GM18858 (cell line): Measurements from ENCODE around the gene DNASE1L1.
"Not testable (repeated sequence)": the region's sequence is repeated elsewhere in the genome, so short reads cannot be mapped to it uniquely, and the experiment has no call there.

Source experiments
- ATAC-seq: cut with Tn5 transposase; IDR thresholded peaks from one replicate; pipeline ENCODE4 v1.9.1; 2021; ENCODE audit not compliant: unreplicated experiment

Gene DNASE1L1

GRCh38 chrX:154408659-154409221 lies 314 bp downstream of the DNASE1L1 start:
- no peak for ATAC-seq

- no peak for ATAC-seq
Observed at GRCh38 chrX:154404625-154405192, 4.3 kb downstream of the DNASE1L1 start.

DNA sequence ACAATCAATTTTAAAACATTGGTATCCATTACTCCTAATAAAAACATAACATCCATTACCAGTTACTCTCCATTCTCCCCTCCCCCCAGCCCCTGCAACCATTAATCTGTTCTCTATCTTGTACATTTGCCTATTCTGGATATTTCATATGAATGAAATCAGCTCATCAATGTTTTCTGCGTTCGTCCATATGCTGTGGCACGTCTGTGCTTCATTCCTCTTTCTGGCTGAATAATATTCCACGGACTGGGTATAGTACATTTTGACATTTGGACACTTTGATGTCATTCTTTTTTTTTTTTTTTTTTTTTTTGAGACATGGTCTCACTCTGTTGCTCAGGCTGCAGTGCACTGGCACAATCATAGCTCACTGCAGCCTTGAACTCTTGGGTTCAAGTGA lies 5.2 kb downstream of the DNASE1L1 start:
- ATAC-seq = no peak

DNA sequence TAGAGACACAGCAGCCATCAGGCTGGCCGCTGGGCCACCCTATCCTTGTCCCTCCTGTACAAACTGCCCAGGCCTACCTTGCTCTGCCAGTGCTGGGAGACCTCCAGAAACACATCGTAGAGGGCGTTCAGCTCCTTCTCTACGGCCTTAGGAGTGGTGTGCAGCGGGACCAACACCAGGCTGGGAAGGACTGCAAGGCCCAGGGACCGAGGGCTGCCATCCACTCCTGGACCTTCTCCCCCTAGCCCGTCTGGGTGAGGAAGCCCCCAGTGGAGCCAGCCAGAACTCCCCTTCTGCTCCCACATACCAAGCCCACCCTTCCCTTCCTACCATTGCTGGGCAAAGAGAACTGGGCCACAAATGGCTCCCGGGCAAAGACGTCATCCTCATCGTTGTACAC lies 5.9 kb downstream of the DNASE1L1 start:
- no peak for ATAC-seq

DNA sequence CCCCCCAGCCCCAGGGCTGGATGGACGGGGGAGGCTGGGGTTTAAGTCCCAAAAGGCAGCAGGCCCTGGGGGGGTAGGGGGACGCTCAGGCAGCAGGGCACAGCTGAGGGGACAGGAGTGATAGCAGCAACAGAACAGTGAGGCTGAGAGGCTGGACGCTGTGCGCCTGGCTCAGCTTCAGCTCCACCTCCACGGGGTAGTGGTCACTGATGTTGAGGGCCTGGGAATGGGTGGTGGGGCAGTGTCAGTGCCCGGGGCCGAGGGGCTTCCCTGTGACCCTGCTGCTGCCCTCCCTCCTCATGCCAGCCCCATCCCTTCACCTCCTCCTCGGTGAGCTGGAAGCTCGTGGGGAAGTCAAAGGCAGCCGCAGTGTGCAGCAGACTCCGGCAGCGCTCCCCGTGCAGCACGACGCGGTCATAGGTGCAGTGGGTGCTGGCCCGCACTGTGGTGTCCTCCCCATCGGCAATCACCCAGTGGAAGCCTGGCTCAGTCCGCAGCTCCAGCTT lies 6.4 kb downstream of the DNASE1L1 start:
- no peak for ATAC-seq

- no peak for ATAC-seq
Observed at GRCh38 chrX:154401918-154402621, 7.0 kb downstream of the DNASE1L1 start.

- no peak for ATAC-seq
Observed at GRCh38 chrX:154401045-154401799, 7.8 kb downstream of the DNASE1L1 start.

GRCh38 chrX:154400369-154400817 lies 8.7 kb downstream of the DNASE1L1 start:
- not testable (repeated sequence) for ATAC-seq

GRCh38 chrX:154399527-154400368 lies 9.3 kb downstream of the DNASE1L1 start:
- no peak for ATAC-seq

DNA sequence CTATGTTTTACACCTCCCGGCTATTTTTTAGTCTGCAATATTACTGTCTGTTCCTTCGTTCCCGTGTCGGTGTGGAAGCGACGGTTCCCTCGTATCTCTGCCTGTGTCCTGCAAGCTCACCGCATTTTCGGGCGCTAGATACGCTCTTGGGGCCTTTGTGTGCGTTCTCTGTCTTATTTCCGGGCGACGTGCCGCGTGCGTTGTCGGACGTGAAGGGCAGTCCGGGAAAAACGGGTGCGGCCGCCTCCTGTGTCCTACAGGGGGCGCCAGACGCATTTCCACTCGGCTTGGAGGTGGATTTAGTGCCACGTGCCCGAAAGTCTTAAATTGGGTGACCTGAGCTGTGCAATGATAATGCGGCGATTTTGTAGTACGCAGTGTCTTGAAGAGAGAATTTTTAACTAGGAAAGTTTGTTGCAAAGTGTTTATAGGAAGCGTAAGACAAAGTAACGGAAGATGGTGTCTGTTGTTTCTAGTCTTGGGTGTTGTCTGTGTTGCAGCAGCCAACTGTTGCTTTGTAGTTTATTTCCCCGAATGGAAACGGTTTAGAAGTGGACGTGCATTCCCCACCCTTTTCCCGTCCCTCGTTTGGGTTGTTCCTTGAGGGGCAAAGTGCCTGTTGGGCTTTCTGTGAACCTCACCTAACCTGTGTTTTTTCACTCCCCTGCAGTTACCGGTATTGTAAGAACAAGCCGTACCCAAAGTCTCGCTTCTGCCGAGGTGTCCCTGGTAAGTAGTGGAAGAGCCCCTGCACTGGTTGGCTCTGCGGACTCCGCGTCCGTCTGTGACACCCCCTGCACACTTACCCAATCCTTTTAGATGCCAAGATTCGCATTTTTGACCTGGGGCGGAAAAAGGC lies 10.2 kb downstream of the DNASE1L1 start:
- ATAC-seq = no peak

GRCh38 chrX:154397888-154398667 lies 11.0 kb downstream of the DNASE1L1 start, which contains the start of gene RPL10:
Gene RPL10, plus strand, starts transcription at chrX:154398377. Its CDS starts 143 bp downstream, at chrX:154398520.
- peak; percentile 75 for ATAC-seq

DNA sequence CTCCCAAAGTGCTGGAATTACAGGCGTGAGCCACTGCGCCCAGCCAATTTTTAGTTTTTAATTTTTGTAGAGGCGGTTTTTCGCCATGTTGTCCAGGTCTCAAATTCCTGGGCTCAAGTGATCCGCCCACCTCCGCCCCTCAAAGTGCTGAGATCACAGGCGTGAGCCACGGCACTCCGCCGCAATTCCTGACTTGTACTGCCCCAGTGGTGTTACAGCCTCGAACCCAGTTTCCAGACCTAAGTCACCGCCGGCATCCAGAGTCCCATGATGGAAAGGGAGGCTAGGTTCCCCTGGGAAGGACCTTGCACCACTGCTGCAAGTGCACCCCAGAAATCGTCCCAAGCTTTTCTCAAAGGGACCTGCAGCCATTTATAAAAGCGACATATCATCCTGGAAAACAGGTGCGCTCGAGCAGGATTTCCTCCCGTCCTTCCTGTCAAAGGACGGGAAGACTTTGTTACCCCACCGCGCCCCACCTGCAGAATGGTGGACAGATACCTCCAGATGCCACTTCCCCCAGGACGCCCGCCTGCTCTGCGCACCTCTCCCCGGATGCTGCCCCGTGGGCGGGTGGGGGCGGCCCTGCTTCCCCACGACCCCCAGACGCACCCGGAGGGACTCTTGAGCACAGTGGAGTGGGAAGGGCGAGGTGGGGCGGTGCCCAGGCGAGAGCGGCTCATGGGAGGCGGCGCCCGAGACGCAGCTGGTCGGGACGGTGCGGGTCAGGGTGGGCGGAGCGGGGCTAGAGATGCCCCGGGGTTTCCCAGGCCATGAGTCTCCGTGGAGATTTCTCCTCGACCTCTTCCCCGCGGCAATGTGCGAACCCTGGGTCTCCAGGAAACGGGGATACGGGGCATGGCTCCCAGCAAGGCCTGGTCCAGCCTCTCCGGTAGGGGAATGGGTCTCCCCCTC lies 11.8 kb downstream of the DNASE1L1 start:
- ATAC-seq = peak; percentile 23

GRCh38 chrX:154396363-154396762 lies 12.7 kb downstream of the DNASE1L1 start:
- ATAC-seq = not testable (repeated sequence)

GRCh38 chrX:154389812-154390747 lies 19.0 kb downstream of the DNASE1L1 start:
- ATAC-seq = peak; percentile 54

- not testable (repeated sequence) for ATAC-seq
Observed at GRCh38 chrX:154388649-154389048, 20.4 kb downstream of the DNASE1L1 start.

DNA sequence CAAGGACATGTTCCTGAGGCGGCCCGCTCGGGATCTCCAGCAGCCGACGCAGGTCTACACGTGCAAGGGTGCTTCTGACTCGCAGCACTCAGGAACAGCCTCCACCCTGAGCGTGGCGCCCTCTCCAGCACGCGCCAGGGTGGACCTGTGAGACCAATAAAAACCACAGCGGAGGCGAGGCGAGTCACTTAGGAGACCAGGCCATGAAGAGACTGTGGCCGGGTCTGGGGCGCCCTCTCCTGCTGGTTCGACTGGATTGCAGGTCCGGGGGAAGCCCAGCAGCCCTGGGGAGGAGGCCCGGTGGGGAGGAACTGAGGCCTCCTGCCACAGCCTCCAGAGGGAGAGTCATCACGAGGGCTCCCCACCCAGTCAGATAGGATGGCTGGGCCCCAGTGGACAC lies 21.0 kb downstream of the DNASE1L1 start:
- not testable (repeated sequence) for ATAC-seq
